ENCODE results near the gene ADCY3.
A peak's percentile ranks its signal among the peaks of the same experiment; 100 is the strongest.

ADCY3 gene

DNA sequence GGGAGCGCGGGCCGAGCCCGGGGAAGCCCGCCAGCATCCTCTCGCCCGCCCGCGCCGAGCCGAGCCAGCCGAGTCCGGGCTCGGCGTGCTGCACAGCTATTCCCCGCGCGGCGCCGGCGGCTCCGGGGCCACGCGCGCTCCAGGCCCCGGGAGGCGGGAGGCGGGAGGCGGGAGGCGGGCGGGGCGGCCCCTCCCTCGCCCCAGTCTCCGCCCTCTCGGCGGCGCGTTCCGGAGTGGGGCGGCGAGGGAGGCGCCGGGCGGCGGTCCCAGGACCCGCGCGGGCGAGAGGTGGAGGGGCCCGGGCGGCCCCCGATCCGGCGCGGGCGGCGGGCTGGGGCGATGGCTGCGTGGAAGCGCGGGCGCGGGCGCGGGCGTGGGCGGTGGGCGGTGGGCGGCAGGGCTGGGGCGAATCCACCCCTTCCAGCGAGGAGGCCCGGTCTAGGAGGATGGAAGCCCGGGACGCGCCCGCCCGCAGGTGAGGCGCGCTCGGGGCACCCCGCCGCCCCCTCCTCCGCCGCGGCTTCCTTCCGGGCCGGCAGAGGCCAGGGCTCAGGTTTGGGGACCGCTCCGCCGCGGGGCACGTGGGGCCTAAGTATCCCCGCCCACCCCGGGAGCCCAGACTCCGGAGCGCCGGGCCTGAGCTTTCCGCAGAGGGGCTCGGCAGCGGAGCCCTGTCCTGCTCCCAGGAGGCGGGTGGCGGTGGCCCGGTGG lies at the start of gene ADCY3:
Gene ADCY3, minus strand, starts transcription at position 140 of the 711 bp plus-strand sequence. CDS start 1,250 bp downstream, outside the sequence.
- peak; percentile 82 for DNase-seq

DNA sequence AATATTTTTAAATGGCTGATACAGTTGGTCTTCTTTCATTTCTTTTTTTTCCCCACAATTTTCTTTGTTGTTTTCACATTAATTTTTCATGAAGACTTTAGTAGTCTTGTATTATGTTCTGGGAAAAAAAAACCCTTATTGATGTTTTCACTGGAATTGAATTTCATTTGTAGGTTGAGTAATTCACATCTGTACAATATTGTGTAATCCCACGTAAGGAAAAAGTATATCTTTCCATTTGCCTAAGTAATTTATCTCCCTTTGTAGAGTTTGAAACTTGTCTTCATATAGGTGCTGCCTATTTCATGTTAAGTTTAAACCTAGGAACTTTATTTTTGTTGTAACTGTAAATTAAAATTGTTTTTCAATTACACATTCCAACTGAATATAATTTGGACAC lies 49.7 kb upstream of the ADCY3 start:
- DNase-seq = no peak

DNA sequence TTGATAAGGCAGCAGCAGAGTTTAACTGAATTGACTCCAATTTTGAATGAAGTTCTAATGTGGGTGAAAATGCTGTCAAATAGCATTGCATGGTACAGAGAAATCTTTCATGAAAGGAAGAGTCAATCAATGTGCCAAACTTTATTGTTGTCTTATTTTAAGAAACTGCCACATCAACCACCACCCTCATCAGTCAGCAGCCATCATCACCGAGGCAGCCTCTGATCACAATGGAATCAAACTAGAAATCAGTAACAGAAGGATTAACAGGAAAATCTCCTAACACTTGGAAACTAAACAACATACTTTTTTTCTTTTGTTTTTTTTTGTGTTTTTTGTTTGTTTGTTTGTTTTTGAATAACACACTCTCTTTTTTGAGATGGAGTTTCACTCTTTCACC lies 41.9 kb upstream of the ADCY3 start:
- no peak for DNase-seq

DNA sequence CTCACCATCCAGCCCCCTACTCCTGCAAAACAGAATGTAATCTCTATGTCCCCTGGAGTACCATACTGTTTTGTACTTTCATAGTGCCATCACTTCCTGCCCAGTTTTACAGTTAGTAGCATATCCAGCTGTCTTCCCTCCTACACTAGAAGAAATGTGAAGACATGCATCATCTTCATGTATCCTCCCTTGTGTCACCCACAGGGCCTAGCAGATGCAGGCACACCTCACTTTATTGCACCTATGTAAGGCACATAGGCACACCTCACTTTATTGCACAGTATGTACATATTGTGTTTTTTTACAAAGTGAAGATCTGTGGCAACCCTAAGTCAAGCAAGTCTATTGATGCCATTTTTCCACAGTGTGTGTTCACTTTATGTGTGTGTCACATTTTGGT lies 39.7 kb upstream of the ADCY3 start:
- no peak for DNase-seq

DNA sequence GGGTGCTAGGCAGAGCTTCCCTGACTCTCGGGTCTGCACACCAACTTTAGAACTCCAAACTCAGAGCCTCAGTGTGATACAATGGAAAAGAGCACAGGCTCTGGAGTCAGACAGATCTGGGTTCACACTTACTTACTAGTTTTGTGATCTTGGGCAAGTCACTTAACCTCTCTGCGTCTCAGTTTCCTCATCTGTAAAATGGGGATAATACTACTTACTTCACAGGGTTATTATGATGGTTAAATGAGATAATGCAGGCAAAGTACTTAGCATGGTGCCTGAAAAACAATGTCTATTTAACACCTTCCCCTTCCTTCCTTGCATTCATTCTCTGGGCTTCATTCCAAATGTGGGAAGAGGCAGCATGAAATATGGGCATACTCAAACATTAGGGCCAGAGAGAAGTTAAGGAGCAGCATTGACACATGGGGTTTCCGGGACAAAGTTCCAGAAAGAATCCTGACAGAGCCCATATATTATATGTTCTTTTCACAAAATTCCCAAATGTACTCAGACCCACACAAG lies 38.4 kb upstream of the ADCY3 start:
- no peak for DNase-seq

DNA sequence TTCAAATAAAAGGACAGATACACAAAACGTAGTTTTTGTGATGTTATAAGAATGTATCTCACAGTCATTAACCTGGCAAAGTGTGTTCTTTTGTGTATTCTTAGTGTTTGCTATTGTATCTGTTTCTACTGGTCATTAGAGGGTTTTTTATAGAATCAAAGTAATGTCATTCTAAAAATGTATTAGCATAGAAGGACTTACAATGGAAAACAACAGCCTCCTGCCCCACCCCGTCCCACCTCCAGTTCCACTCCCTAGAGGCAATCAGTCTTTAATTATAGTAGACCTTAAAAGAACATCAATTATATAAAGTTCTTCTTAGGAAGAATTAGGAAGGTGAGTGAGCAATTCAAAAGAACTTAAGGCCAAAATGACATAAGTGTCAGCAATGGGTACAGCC lies 37.9 kb upstream of the ADCY3 start:
- no peak for DNase-seq

DNA sequence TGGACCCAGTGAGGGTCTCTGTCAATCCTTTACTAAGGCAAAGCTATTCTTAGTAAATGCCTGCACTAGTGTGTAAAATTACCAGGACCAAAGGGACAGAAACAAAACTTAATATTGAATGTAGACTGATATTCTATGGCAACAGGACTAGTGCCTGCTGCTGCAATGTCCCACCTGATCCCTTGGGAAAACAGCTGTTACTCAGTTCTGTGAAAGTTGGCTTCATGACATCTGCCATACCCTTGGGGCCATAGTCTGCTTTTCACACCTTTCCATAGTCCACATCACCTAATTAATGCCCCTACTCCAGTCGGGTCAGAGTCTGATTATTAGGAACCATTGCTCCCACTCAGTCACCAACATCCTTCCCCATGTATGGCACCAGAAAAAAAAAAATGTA lies 37.2 kb upstream of the ADCY3 start:
- no peak for DNase-seq

DNA sequence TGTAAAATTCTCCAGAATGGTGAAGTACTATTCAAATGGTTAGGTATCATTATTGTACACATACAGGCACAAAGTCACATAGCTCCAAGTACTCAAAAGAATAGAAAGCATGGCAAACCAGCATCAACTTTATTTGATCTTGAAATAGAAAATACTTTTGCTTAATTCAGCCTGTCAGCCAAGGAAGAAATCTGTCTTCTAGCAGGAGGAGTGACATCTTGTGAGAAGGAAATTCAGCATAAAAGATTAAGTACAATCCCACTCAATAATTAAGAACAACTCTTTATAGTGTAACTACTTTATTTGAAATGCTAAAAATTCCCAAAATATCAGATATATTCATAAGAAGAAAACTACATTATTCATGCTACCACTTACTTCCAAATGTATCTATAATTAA lies 35.9 kb upstream of the ADCY3 start:
- no peak for DNase-seq

DNA sequence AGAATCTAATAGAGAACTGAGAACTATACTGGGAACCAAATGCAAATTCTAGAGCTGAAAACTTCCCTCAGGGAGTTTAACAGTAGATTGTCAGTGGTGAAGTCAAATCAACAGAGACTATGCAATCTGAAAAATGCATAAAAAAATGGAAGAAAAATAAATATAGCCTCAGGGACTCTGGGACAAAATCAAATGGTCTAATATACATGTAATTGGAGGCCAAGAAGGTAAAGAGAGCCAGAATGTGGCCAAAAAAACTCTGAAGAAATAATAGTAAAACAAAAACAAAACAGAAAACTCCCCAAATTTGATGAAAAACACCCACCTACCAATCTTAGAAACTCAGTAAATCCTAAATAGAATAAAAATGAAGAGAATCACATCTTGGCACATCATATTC lies 35.2 kb upstream of the ADCY3 start:
- no peak for DNase-seq

DNA sequence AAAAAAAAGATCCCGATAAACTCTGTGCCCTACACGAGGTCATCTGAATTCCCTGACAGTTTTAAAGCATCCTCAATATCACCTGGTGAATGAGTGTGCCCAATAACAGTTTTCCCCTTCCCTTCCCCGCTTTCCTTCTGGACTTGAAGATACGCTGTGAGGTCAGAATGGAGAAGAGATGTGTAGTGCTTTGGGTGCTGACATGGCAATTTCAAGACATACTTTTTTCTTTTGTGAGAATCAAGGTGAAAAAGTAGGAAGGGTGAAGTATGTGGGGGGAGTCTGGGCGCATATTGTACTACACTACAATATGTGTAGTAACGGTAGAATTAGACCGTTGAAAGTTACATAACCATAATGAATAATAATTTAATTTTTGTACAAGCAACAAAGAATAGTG lies 30.1 kb upstream of the ADCY3 start:
- DNase-seq = no peak

DNA sequence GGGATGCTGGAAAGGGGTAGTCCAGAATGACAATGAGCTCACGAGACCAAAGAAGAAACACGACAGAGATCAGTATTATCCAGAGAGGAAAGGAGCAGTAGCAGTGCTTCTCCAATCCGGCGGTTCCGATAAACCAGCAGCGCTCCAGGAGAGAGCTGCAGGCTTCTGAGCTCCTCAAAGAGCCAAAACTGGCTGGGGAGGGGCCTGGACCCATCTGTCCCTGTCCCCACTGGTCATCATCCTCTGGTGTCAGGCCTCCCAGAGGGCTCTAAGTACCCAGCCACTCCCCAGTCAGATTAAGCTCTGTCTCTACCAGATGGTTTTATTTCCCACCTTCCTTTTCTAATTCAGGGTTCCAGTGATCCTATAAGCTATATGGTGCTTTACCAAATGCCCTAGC lies 28.5 kb upstream of the ADCY3 start:
- no peak for DNase-seq

DNA sequence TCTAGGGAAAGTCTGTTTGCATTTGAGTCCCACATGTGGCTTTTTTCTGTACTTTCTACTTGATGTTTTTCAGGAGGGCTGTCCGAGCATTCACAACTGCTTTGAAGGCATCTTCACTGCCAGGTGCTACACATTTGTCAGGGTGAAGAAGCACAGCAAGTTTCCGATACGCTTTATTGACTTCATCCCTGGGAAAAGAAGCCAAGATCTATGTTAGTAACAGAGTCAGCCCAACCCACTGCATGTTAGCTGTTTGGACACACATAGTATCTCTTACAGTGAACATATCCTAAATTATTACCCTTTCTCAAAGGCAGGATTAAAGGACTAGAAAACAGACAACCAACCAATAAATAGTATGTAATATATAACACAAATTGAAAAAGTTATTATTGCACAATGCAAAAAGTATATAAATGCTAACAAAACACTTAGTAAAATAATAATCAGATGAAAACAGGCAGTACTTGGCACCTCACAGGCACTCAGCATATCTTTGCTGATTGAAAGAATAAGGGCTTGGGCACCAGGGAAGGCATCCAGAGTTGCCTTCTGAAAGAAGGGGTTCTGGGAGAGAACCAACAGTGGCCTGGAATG lies 27.6 kb upstream of the ADCY3 start:
- DNase-seq = no peak

DNA sequence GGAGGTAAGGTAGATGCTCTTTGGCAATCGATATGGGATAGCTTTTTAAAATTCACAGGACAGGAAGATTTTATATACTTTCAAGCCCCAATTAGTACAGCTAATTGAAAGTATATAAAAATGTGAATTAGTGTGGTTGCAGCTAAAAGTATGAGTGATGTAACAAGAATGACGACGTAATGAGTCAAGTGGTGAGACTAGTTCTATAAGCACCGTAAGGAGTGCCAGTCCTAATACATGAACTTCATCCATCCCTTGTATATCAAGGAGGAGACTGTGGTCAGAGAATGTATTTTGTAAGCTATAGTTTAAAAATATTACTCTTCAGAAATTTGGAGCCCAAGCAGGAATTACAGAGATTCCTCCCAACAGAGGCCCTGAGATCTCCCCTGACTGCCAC lies 25.9 kb upstream of the ADCY3 start:
- no peak for DNase-seq

DNA sequence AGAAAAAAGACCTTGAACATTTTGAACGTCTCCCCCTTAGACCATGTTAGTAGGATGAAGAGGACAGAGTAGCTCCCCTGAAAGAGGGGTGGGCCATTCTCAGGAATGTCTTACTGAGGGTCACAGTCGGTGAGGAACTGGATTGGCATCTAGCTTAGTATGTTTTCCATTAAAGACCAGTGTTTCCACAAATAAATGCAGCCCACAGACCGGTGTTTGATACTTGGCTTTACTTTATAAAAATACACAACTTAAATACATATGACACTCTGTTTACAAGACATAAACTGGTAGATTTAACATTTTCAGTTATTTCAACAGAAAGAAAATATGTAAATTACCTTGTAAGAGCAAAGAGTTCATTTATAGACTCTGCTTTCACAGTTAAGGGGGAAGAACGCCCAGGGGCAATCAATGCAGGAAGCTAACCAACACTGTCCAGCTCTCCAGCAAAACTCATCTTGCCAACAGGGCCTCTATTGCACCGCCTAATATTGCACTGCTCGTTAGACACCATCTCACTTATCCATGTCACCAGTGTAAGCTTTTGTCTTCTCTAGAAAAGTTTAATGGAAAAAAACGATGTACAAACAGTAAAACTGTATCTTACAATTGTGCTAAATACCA lies 23.5 kb upstream of the ADCY3 start:
- no peak for DNase-seq

DNA sequence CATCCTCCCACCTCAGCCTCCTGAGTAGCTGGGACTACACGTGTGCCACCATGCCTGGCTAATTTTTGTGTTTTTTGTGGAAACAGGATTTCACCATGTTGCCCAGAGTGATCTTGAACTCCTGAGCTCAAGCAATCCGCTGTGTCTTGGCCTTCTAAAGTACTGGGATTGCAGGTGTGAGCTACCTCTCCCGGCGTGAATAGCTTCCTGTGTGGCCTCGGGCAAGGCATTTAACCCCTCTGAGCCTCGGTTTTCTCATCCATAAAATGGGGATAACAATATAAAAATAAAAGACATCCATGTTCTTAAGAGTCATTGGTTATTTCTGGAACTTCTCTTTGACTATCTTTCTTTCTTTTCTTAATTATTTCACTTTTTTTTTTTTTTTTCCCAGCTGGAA lies 19.3 kb upstream of the ADCY3 start:
- DNase-seq = no peak

DNA sequence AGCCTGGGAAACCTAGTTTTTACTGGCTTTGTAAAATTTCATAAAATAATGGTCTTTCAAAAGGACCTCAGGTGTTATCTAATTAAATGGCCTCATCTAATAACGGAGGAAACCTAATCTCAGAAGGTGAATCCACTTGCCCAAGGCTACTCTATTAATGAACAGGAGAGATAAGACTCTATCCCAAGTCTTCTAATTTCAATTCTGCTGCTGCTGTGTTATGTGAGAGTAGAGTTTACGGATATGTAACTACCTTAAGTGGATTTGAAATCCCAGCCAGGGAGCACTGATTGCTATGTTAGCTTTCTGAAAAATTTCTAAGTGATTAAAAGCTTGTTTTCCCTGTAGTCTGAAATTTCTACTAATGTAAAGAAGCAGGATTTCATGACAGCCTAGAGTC lies 17.2 kb upstream of the ADCY3 start:
- no peak for DNase-seq

DNA sequence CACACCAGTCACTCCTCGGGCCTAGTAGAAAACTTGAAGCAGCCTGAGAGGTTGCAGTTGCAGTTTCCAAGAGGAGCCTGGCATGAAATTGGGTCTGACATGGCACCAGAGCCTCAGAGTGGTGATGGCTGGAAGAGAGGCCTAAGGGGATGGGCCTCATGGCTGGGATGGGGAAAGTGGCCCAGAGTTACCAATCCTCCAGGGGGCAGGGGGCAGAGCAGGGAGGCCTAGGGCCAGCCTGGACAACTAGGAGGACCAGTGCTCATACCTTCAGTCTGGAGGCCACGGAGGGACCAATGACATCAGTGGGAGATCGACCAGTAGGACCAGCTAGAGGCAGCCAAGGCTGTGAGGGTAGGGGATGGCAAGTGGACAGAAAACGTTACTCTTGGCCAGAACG lies 15.1 kb upstream of the ADCY3 start:
- no peak for DNase-seq

DNA sequence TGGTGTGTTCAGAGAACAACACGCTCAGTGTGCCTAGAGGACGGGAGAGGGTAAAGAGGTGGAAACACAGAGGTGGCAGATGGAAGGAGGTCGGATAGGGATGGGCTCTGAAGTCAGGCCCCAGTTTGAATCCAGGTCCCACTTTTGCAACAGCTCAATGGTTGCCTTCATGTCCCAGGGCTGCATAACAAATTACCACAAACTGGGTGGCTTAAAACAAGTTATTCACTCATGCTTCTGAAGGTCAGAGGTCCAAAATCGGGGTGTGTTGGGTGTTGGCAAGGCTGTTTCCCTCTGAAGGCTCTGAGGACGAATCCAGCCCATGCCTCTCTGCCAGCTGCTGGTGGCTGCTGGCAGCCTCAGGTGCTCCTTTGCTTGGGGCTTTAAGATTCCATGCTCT lies 12.7 kb upstream of the ADCY3 start:
- DNase-seq = no peak

DNA sequence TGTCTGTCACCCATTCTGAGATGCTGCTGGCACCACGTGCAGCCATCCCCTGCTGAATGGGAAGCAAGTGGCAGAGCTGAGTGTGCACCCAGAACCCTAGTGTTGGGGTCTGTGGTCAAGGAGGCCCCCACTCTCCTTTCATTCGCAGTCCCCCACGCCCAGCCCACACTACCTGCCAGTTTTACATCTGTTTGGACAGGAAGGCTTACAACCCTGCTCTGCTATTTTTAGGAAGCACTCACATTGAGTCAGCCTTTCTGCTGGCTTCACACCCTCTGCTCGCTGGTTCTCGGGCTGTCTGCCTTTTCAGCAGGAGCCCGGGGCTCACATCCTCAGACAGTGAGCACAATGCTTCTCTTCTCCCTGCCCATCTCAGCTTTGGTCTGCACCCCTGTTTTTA lies 10.7 kb upstream of the ADCY3 start:
- DNase-seq = no peak

DNA sequence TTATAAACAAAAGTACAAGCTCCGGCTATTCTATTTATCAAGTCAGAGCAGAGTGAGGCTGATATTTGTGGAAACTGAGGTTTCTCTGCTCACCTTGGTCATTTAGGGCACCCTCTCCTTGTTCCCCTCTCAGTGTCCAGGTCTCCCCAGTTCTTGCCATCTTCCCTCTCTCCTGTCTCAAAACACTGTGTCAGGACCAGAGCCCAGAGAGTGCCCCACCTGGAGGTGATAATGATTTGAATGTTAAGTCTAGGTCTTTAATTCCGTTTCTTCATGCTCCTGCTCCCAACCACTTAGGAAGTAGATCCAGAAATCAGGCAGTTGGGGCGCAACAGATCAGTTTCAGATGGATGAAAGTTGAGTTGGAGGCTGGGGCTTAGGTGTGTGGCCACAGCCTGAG lies 9.2 kb upstream of the ADCY3 start:
- DNase-seq = no peak

DNA sequence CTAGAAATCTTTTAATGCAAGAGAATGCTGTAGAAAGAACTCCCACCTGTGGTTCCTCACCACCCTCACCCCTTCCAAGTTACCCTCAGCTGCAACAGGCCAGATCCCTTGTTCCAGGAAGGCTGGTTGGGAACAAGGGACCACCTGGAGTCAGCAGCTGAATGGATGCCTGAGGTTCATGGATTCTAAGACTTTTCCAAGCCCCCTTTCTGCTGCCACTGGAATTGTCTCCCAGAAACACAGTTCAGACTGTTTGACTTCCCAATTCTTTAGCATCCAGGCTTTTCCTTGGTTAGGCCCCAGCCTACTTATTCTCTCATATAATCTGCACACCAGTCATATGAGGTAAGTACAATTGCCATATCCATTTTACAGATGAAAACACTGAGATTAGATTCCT lies 8.0 kb upstream of the ADCY3 start:
- DNase-seq = no peak

DNA sequence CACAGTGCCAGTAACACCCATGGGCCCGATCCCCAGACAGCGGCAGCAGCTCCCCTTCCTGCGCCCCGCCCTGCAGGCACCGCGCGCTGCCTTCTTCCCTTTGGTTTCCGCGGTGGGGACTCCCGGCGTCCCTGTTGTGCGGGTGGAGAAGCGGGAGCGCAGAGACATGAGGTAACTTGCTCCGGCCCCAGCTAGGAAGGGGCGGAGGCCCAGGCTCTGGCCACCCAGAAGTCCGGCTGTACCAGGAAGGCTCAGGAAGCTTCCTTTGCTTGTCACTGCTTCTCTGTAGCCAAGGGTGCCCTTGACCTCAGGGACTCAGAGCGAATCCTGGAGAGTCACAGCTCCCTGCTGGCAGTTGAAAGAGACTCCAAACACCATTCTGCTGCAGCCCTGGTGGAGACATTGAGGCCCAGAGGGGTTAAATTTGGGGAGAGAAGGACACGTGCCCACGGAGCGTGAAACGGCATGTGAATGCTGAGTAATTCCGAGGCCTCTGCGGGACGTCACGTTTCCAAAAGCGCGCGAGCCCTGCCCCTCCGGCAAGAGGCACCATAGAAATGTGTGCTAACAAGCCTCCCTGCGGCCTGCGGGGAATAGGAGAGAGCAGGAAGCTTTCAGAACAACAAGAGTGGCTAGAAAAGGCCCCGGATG lies 6.7 kb upstream of the ADCY3 start:
- no peak for DNase-seq

DNA sequence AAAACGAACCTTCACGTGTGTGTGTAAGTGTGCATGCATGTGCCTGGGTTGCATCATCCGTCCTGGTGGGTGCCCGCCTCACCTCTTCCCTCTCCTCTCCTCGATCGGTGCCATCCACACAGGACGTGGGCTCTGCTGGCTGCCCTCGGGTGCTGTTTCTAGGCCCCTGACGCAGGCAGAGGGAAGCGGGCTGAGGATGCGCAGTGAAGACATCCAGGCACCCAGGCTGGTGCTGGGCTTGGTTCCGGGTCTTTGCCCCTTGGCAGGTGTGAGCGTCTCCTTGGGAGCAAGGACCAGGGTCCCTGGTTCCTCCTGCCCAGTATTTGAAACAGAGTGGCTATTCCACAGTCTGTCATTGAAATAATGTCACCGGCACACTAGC lies 6.2 kb upstream of the ADCY3 start:
- DNase-seq = no peak

DNA sequence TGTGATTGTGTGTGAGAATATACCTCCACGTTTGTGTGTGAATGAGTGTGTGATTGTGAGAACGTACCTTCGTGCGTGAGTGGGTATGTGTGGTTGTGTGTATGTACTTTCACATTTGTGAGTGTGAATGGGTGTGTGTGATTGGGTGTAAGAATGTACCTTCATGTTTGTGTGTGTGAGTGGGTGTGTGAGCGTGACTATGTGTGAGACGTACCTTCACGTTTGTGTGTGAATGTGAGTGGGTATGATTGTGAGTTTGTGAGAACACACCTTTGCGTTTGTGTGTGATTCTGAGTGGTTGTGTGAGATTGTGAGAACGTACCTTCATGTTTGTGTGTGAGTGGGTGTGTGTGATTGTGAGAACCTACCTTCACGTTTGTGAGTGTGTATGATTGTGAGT lies 5.8 kb upstream of the ADCY3 start:
- DNase-seq = no peak
